ENCODE results near the gene TTLL6. TPM values are rescaled to one million over a fixed set of nuclear protein-coding genes. Genes with fewer than 3 reads are reported as not detected.

The TTLL6 gene
- total RNA-seq, 1 experiment from 2014 or later: 2.4 TPM

GRCh38 chr17:48760411-48760810 is 56.6 kb downstream of the TTLL6 start:
- no peak overlapping the region for H3K18ac ChIP-seq (ENCODE audit: insufficient read length, low read depth, low read length)
- no peaks in the 10 kb centered on the region for H3K4me1 ChIP-seq (ENCODE audit: insufficient read depth, low read length)
- H2BK5ac ChIP-seq (ENCODE audit: insufficient read length, low read length): no peak overlapping the region
- no peak overlapping the region for H4K8ac ChIP-seq (replicated peaks; ENCODE audit: insufficient read length, low read depth, low read length)
- no peaks in the 10 kb centered on the region for H3K79me1 ChIP-seq (ENCODE audit: insufficient read depth, low read depth, low read length, poor library complexity, severe bottlenecking)
- DNase-seq: no peak
- H2AFZ ChIP-seq (ENCODE audit: low read length): no peak overlapping the region
- no peak overlapping the region for H3T11ph ChIP-seq (ENCODE audit: low read length)
- H3K4me1 Mint-ChIP-seq: no peaks in the 10 kb centered on the region
- H2BK12ac ChIP-seq (ENCODE audit: insufficient read length, low read depth, low read length): no peak overlapping the region
- H3K9me3 Mint-ChIP-seq: no peaks in the 10 kb centered on the region
- H2AK5ac ChIP-seq (ENCODE audit: insufficient read length, low read length): no peak overlapping the region
- H3K27ac Mint-ChIP-seq: no peak overlapping the region
- H4K91ac ChIP-seq (ENCODE audit: insufficient read length, low read depth, low read length): no peak overlapping the region
- no peak overlapping the region for H2BK20ac ChIP-seq (ENCODE audit: low read depth, low read length, poor library complexity, severe bottlenecking)
- no peak overlapping the region for H3K9ac ChIP-seq (ENCODE audit: extremely low read depth, insufficient read length, low read length)
- no peak overlapping the region for H3K14ac ChIP-seq (ENCODE audit: insufficient read depth, low read length)
- peaks cover 41% of the 10 kb centered on the region for H3K27me3 ChIP-seq (ENCODE audit: insufficient read depth, low read length)
- WGBS (ENCODE audit: extremely low coverage, insufficient read length, low lambda C conversion rate): no CpG with 5 or more reads among the region's 4 CpGs
- H2BK120ac ChIP-seq (ENCODE audit: low read depth, low read length, poor library complexity, severe bottlenecking): no peak overlapping the region
- no peak for TF ChIP-seq CTCF (conservative IDR thresholded peaks at IDR 0.05)
- no peak overlapping the region for H2BK15ac ChIP-seq (ENCODE audit: low read depth, low read length)
- H3K23me2 ChIP-seq (ENCODE audit: insufficient read length, low read depth, low read length, poor library complexity, severe bottlenecking): no peaks in the 10 kb centered on the region
- H3K23ac ChIP-seq (ENCODE audit: insufficient read length, low read depth, low read length): no peak overlapping the region
- H4K20me1 ChIP-seq (ENCODE audit: control insufficient read depth, insufficient read depth, insufficient read length): no peaks in the 10 kb centered on the region
- H4K5ac ChIP-seq (ENCODE audit: insufficient read length, low read depth, low read length): no peak overlapping the region
- H3K4me2 ChIP-seq (ENCODE audit: insufficient read depth, insufficient read length, low read length): no peak overlapping the region
- H3K4me3 Mint-ChIP-seq: no peak overlapping the region
- H3K56ac ChIP-seq (ENCODE audit: insufficient read length, low read depth, low read length): no peak overlapping the region
- no peaks in the 10 kb centered on the region for H3K79me2 ChIP-seq (ENCODE audit: insufficient read depth, low read length)
- H3K27me3 Mint-ChIP-seq (ENCODE audit: low read depth): peaks cover 99% of the 10 kb centered on the region
- no peak overlapping the region for H3K27ac ChIP-seq (ENCODE audit: insufficient read length, low read depth, low read length)
- no peaks in the 10 kb centered on the region for H3K36me3 Mint-ChIP-seq (ENCODE audit: insufficient read depth in 1 of 3, low read depth in 3 of 3)
- no peaks in the 10 kb centered on the region for H3K9me3 ChIP-seq (ENCODE audit: control insufficient read depth, low read depth, low read length)
- H3K4ac ChIP-seq (ENCODE audit: low read depth, low read length): no peak overlapping the region

All from H9 (cell line).